GM23248 (cell line): ENCODE measurements around the gene RPH3AL. TPM values are rescaled to one million over a fixed set of nuclear protein-coding genes. Genes with fewer than 3 reads are reported as not detected.

Source experiments
- DNase-seq: peaks from one replicate; pipeline ENCODE4 v3.0.0-alpha.2; 2015
- H2AFZ ChIP-seq: fragments of 200-600 bp; sonication (generic); 2 replicates; pipeline ENCODE4 v1.6.1; 2016; ENCODE audit warnings: antibody characterized with exemption
- H3F3A ChIP-seq: fragments of 200-600 bp; sonication (generic); 2 replicates; pipeline ENCODE4 v1.6.1; 2016; ENCODE audit warnings: mild to moderate bottlenecking, antibody characterized with exemption, mixed run types; ENCODE audit not compliant: insufficient read depth
- H3K27ac ChIP-seq: fragments of 200-600 bp; sonication (generic); 2 replicates; pipeline ENCODE4 v1.5.1; 2016; ENCODE audit warnings: mild to moderate bottlenecking
- H3K27me3 ChIP-seq: fragments of 200-600 bp; sonication (generic); replicated peaks from 2 replicates; pipeline ENCODE4 v1.6.1; 2016; ENCODE audit warnings: mild to moderate bottlenecking; ENCODE audit not compliant: insufficient read depth
- H3K36me3 ChIP-seq: fragments of 200-600 bp; sonication (generic); 2 replicates; pipeline ENCODE4 v1.6.1; 2016; ENCODE audit warnings: low read depth, mild to moderate bottlenecking
- H3K4me1 ChIP-seq: fragments of 200-600 bp; sonication (generic); 2 replicates; pipeline ENCODE4 v1.6.1; 2016; ENCODE audit warnings: mild to moderate bottlenecking; ENCODE audit not compliant: insufficient read depth
- H3K4me2 ChIP-seq: fragments of 200-600 bp; sonication (generic); one replicate; pipeline ENCODE4 v1.6.1; 2016; ENCODE audit warnings: mild to moderate bottlenecking; ENCODE audit not compliant: unreplicated experiment
- H3K4me3 ChIP-seq: fragments of 200-600 bp; sonication (generic); 2 replicates; pipeline ENCODE4 v1.5.1; 2016; ENCODE audit warnings: mild to moderate bottlenecking
- H3K79me2 ChIP-seq: fragments of 200-600 bp; sonication (generic); 2 replicates; pipeline ENCODE4 v1.6.1; 2016; ENCODE audit warnings: mild to moderate bottlenecking; ENCODE audit not compliant: insufficient read depth
- H3K9ac ChIP-seq: fragments of 200-600 bp; sonication (generic); 2 replicates; pipeline ENCODE4 v1.6.1; 2016; ENCODE audit warnings: mild to moderate bottlenecking
- H3K9me2 ChIP-seq: fragments of 200-600 bp; sonication (generic); 2 replicates; pipeline ENCODE4 v1.6.1; 2016; ENCODE audit warnings: mixed run types, mild to moderate bottlenecking, moderate library complexity; ENCODE audit not compliant: insufficient read depth
- H3K9me3 ChIP-seq: fragments of 200-600 bp; sonication (generic); one replicate; pipeline ENCODE4 v1.6.1; 2017; ENCODE audit warnings: low read depth
- H4K20me1 ChIP-seq: fragments of 200-600 bp; sonication (generic); 2 replicates; pipeline ENCODE4 v1.6.0; 2016; ENCODE audit not compliant: insufficient read depth
- EZH2 ChIP-seq: fragments of 200-600 bp; sonication (generic); IDR thresholded peaks from 2 replicates; pipeline ENCODE4 v1.6.1; 2018; ENCODE audit warnings: antibody characterized with exemption, mild to moderate bottlenecking; ENCODE audit not compliant: insufficient read depth, poor library complexity, severe bottlenecking
- EZH2phosphoT487 ChIP-seq: fragments of 200-600 bp; sonication (generic); IDR thresholded peaks from 2 replicates; pipeline ENCODE4 v1.6.1; 2018; ENCODE audit warnings: antibody characterized with exemption, moderate library complexity, mild to moderate bottlenecking, low read depth; ENCODE audit not compliant: insufficient read depth
- WGBS, 2 experiments: methylation state at CpG; one replicate each; pipeline ENCODE4 v1.1.6; 2015 to 2017; ENCODE audit warnings: low lambda C conversion rate in 2 of 2, low coverage in 1 of 2; ENCODE audit errors: missing lambda C conversion rate in 2 of 2; 5-methylcytosine and 5-hydroxymethylcytosine counted together
- in situ Hi-C: fragments of 300-500 bp; cut with MboI; formaldehyde crosslinking; loops from 2 replicates; pipeline ENCODE4 v1.15.0; 2020
- polyA plus RNA-seq: library from polyadenylated mRNA; unstranded; fragments of >200 nt; fragmentation: Nextera tagmentation; extraction: Ambion mirVana; gene quantifications from 2 replicates; pipeline ENCODE4 v1.2.1, GENCODE V29; 2016
- total RNA-seq: library from RNA; depleted of rRNA; stranded (reverse); fragments of >200 nt; shearing (Covaris generic); gene quantifications from 2 replicates; pipeline ENCODE4 v1.2.3, GENCODE V29; 2014

Gene RPH3AL
- total and polyA plus RNA-seq, 2 experiments from 2014 or later, result 2.7 to 5.2 TPM

- Histone ChIP-seq H3K4me3 (no peak overlapping the region), H3K79me2 (no peaks in the 10 kb centered on the region), H3K9me3 (no peaks in the 10 kb centered on the region), H3K9ac (no peak overlapping the region), H3K36me3 (no peaks in the 10 kb centered on the region), H3K27me3 (no peaks in the 10 kb centered on the region), H3K4me2 (no peak overlapping the region), H4K20me1 (no peaks in the 10 kb centered on the region), H3K9me2 (no peaks in the 10 kb centered on the region), H3K27ac (no peak overlapping the region), H3K4me1 (no peaks in the 10 kb centered on the region), H2AFZ (no peak overlapping the region), H3F3A (no peaks in the 10 kb centered on the region)
- no peak for DNase-seq
- 70 to 79% methylated on average over 9 to 11 of the region's 11 CpGs for whole genome bisulfite sequencing, 2 experiments
- in situ Hi-C loops, result no loop called here
- TF ChIP-seq EZH2phosphoT487 (no peak), EZH2 (no peak)
These were observed 119.1 kb downstream of the RPH3AL start for GRCh38 chr17:233473-233941.

GRCh38 chr17:231966-232807, 120.4 kb downstream of the RPH3AL start:
- 73 to 74% methylated on average over 24 of the region's 24 CpGs for WGBS, 2 experiments
- no peak overlapping the region for H3K27ac ChIP-seq

GRCh38 chr17:231191-231965, 121.2 kb downstream of the RPH3AL start:
- Histone ChIP-seq H2AFZ (no peak overlapping the region), H3K79me2 (no peaks in the 10 kb centered on the region), H4K20me1 (no peaks in the 10 kb centered on the region), H3K4me2 (no peak overlapping the region), H3K4me1 (no peaks in the 10 kb centered on the region), H3K27ac (no peak overlapping the region), H3K27me3 (no peaks in the 10 kb centered on the region), H3K9me3 (no peaks in the 10 kb centered on the region), H3K9me2 (no peaks in the 10 kb centered on the region), H3K9ac (no peak overlapping the region), H3F3A (no peaks in the 10 kb centered on the region), H3K36me3 (no peaks in the 10 kb centered on the region), H3K4me3 (no peak overlapping the region)
- in situ Hi-C loops, result no loop called here
- WGBS, 2 experiments, result 70% methylated on average over 16 of the region's 16 CpGs
- no peak for DNase-seq
- TF ChIP-seq EZH2 (no peak), EZH2phosphoT487 (no peak)

More at GRCh38 chr17:231966-232807, 120.4 kb downstream of the RPH3AL start:
- Histone ChIP-seq H3K4me2 (no peak overlapping the region), H3K9me3 (no peaks in the 10 kb centered on the region), H3K79me2 (no peaks in the 10 kb centered on the region), H3K4me1 (no peaks in the 10 kb centered on the region), H2AFZ (no peak overlapping the region), H4K20me1 (no peaks in the 10 kb centered on the region), H3K27me3 (no peaks in the 10 kb centered on the region), H3K9me2 (no peaks in the 10 kb centered on the region), H3K4me3 (no peak overlapping the region), H3K36me3 (no peaks in the 10 kb centered on the region), H3F3A (no peaks in the 10 kb centered on the region), H3K9ac (no peak overlapping the region)
- no peak for DNase-seq
- in situ Hi-C loops, result no loop called here
- TF ChIP-seq EZH2 (no peak), EZH2phosphoT487 (no peak)

- TF ChIP-seq EZH2 (no peak), EZH2phosphoT487 (no peak)
- 60 to 61% methylated on average over 7 of the region's 7 CpGs for WGBS, 2 experiments
- H2AFZ ChIP-seq, result no peak overlapping the region
- no peak overlapping the region for H3K9ac ChIP-seq
- H3K27ac ChIP-seq, result no peak overlapping the region
- H3K36me3 ChIP-seq, result no peaks in the 10 kb centered on the region
- no peaks in the 10 kb centered on the region for H4K20me1 ChIP-seq
- no peak overlapping the region for H3K4me3 ChIP-seq
- no peak for DNase-seq
- in situ Hi-C loops, result no loop called here
- no peak overlapping the region for H3K4me2 ChIP-seq
- H3K79me2 ChIP-seq, result no peaks in the 10 kb centered on the region
- no peaks in the 10 kb centered on the region for H3K4me1 ChIP-seq
- H3K9me3 ChIP-seq, result no peaks in the 10 kb centered on the region
- H3K27me3 ChIP-seq, result no peaks in the 10 kb centered on the region
- H3K9me2 ChIP-seq, result no peaks in the 10 kb centered on the region
- H3F3A ChIP-seq, result no peaks in the 10 kb centered on the region
These were observed 122.2 kb downstream of the RPH3AL start for GRCh38 chr17:230395-230770.
